SK-N-MC (cell line): ENCODE data around the gene NTNG1.
A peak's percentile ranks its signal among the peaks of the same experiment; 100 is the strongest.

Experiments used
- DNase-seq: peaks from one replicate; pipeline ENCODE4 v3.0.0-alpha.2; 2011; ENCODE audit warnings: low read depth, low spot score
- H3K27ac ChIP-seq: fragments of 200-600 bp; sonication (generic); 2 replicates; pipeline ENCODE4 v1.5.1; 2016; ENCODE audit warnings: mixed run types
- H3K36me3 ChIP-seq: fragments of 200-600 bp; sonication (generic); 2 replicates; pipeline ENCODE4 v1.6.1; 2017; ENCODE audit warnings: antibody characterized with exemption, low read length, mixed read lengths; ENCODE audit not compliant: insufficient read depth
- H3K4me3 ChIP-seq: fragments of 200-600 bp; sonication (generic); 2 replicates; pipeline ENCODE4 v1.5.1; 2016
- H3K9ac ChIP-seq: fragments of 200-600 bp; sonication (generic); 2 replicates; pipeline ENCODE4 v1.8.0; 2017; ENCODE audit warnings: mixed run types, mixed read lengths; ENCODE audit not compliant: insufficient read length
- H3K9me3 ChIP-seq: fragments of 200-600 bp; sonication (generic); 2 replicates; pipeline ENCODE4 v1.6.1; 2017; ENCODE audit warnings: low read depth, mild to moderate bottlenecking, antibody characterized with exemption, low read length, moderate library complexity, mixed read lengths
- EZH2 ChIP-seq: fragments of 200-600 bp; sonication (generic); IDR thresholded peaks from one replicate; pipeline ENCODE4 v1.6.1; 2017; ENCODE audit warnings: antibody characterized with exemption
- FOXP2 ChIP-seq: optimal IDR thresholded peaks from 2 replicates; pipeline ENCODE3; 2011; ENCODE audit warnings: mild to moderate bottlenecking, moderate library complexity; ENCODE audit not compliant: insufficient read depth; ENCODE audit errors: extremely low read length, control extremely low read depth
- POLR2AphosphoS5 ChIP-seq: IDR thresholded peaks from 2 replicates; pipeline ENCODE4 v1.6.1; 2012; ENCODE audit warnings: mild to moderate bottlenecking, low read depth, low read length, borderline replicate concordance

NTNG1 gene

DNA sequence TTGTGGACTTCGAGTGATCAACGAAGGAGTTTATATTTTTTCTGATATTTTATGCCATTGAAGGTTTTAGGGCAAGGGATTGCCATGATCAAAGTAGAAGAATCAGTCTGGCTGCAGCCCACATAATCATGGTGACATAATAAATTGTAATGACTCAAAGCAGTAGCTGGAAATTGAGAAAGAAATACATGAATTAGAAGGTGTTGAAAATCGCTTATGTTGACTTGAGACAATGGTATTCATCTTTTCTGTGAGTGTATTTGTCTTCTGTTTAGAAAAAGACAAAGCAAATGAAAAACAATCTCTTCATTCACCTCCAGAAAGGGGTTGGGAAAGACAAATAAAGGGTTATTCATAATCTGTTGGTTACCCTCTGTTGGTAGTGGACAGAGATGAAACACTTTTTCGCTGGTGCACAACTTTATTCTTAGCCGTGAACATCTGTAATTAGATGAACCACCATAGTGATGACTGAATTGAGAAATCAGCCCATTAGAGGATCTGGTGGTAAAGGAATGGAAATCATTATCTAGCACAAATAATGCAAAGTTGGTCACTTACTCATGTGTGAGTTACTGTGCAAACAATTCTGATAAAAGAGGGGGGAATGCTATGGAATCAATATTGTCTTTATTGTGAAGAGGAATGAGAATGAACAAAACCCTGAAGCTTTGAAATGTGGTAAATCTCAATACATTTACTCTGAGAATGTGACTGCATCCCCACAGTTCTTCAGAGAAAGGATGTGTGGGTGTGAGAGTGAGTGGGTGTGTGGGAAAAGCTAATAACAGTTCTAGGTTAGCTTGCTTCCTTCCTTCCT, 121.8 kb downstream of the NTNG1 start:
- Histone ChIP-seq H3K36me3 (peaks cover 22% of the 10 kb centered on the region), H3K4me3 (peak overlapping the region; percentile 52), H3K9me3 (peaks cover 7% of the 10 kb centered on the region; the same call in 1 of the 2 replicates), H3K9ac (peak overlapping the region; percentile 63), H3K27ac (peak overlapping the region; percentile 99)
- DNase-seq = peak; percentile 98
- TF ChIP-seq EZH2 = no peak
- TF ChIP-seq POLR2AphosphoS5 = peak; percentile 78; the same call in 1 of the 2 replicates
- TF ChIP-seq FOXP2 = peak; percentile 66

DNA sequence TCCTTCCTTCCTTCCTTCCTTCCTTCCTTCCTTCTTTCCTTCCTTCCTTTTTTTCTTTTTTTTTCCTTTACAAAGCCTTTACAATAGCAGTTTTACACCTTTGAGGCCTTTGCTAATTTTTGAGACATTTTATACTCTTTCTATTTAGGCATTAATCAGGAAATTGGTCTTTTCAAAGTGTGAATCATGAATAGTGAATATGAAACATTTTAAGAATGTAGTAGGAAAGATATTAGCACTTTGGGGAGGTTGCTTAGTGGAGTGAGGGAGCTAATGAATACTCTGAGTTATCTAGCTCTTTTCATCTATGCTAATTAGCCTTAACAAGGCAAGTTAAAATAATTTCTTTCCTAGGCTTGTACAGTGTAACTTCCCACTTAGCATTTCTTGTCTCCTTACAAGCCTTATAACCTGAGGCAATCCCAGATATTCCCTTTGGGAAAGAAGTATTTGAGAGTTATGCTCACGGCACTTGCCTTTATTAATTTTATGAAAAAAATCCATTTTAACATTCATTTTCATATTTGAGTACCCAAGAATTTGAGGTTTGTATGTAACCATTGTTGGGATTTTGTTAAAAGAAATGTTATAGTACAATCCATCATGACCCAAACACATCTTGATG, 122.6 kb downstream of the NTNG1 start:
- Histone ChIP-seq H3K4me3 (peak overlapping the region; percentile 67), H3K9ac (peak overlapping the region; percentile 54), H3K36me3 (peaks cover 22% of the 10 kb centered on the region), H3K9me3 (peaks cover 7% of the 10 kb centered on the region; the same call in 1 of the 2 replicates), H3K27ac (peak overlapping the region; percentile 99)
- peak; percentile 99 for DNase-seq
- 0 out of 2 replicates have a peak, but pooled peaks have one; percentile 30 for TF ChIP-seq POLR2AphosphoS5
- peak; percentile 18 for TF ChIP-seq FOXP2
- TF ChIP-seq EZH2 = no peak

DNA sequence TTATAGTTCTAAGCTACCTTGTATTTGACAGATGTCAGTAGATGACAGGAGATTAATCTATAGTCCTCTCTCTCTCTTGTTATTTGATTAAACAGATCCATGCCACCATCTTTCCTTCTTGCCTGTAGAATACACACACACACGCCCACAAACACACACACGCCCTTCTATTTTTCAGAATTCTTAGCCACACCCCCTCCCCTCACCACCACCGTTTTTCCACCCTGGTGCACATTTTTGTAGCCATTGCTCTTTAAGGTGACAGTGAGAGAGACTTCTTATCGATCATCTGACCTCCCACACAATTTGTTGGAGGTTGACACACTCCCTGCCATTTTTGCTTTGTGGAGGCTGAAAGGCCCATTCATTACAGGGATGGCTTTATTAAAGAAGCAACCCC, 123.2 kb downstream of the NTNG1 start:
- peak; percentile 32 for DNase-seq

DNA sequence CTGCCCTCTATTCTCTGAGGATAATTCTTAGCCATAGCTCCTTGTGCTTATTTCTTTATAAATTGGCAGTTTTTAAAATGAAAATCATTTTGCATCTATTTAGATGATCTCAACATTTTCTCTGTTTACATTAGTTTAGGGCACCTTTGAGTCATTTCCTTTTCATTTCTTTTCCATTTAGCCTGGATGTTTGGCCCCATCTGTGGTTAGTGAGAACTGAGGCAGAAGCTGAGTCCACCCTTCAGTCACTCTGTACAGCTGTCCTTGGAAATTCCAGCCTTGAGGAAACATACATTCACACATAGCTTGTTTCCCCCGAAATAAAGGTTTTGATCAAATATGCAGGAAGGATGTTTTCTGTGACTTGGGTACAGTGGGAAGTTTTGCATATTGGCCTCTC, 123.7 kb downstream of the NTNG1 start:
- peak overlapping the region; percentile 99 for H3K27ac ChIP-seq

More for the DNA sequence above, 123.2 kb downstream of the NTNG1 start:
- Histone ChIP-seq H3K4me3 (peak overlapping the region; percentile 67), H3K9me3 (peaks cover 7% of the 10 kb centered on the region; the same call in 1 of the 2 replicates), H3K27ac (peak overlapping the region; percentile 99), H3K9ac (peak overlapping the region; percentile 54), H3K36me3 (peaks cover 22% of the 10 kb centered on the region)
- TF ChIP-seq FOXP2 (no peak), EZH2 (no peak)

DNA sequence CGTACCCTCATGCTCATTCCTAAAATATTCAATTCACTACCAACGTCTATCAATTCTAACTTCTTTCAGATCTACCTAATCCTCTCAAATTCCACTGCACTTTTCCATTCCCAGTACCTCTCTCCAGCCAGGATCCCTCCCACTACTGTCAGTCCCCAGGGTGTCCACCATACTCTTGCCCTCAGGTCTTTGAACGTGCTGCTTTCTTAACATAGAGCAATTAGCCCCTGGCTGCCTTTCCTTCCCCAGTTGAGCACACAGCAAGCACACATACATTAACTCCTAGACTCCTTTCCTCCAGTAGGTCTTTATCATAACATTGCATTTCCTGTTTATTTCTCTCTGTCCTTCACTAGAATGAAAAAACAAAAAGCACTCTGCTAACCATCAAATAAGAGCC, 126.7 kb downstream of the NTNG1 start:
- H3K27ac ChIP-seq = peak overlapping the region; percentile 32; the same call in 1 of the 2 replicates
- H3K36me3 ChIP-seq = peaks cover 8% of the 10 kb centered on the region; the same call in 1 of the 2 replicates
- H3K9ac ChIP-seq = no peak overlapping the region
- DNase-seq = no peak
- no peaks in the 10 kb centered on the region; the same call in 1 of the 2 replicates for H3K9me3 ChIP-seq
- no peak overlapping the region for H3K4me3 ChIP-seq
- no peak for TF ChIP-seq EZH2

More for the DNA sequence above, 123.7 kb downstream of the NTNG1 start:
- Histone ChIP-seq H3K9ac (peak overlapping the region; percentile 54), H3K4me3 (peak overlapping the region; percentile 67), H3K36me3 (peaks cover 22% of the 10 kb centered on the region), H3K9me3 (peaks cover 7% of the 10 kb centered on the region; the same call in 1 of the 2 replicates)
- DNase-seq = no peak
- TF ChIP-seq FOXP2 (no peak), POLR2AphosphoS5 (no peak), EZH2 (no peak)

DNA sequence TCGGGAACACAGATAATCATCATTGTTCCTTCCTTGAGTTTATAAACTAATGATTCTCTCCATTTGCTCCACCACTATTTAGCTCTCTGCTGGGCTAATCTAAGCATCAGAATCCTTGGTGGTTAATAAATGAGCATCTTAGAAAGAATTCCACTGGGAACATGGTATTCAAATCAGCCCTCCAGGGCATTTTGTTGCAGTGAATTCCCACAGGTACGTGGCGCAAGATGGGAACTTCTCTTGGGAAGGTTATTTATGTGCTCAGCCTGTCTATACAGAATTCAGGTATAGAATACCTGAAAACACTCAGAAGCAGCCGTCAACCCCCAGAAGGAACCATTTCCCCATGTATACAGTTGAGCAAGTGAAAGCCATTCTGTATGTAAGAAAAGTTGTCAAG, 131.5 kb downstream of the NTNG1 start:
- Histone ChIP-seq H3K36me3 (0 out of 2 replicates have a peak, but pooled peaks cover 3% of the 10 kb centered on the region), H3K9ac (no peak overlapping the region), H3K4me3 (no peak overlapping the region), H3K27ac (no peak overlapping the region), H3K9me3 (no peaks in the 10 kb centered on the region; the same call in 1 of the 2 replicates)
- DNase-seq = no peak
- TF ChIP-seq POLR2AphosphoS5 = no peak
- TF ChIP-seq EZH2 = no peak

DNA sequence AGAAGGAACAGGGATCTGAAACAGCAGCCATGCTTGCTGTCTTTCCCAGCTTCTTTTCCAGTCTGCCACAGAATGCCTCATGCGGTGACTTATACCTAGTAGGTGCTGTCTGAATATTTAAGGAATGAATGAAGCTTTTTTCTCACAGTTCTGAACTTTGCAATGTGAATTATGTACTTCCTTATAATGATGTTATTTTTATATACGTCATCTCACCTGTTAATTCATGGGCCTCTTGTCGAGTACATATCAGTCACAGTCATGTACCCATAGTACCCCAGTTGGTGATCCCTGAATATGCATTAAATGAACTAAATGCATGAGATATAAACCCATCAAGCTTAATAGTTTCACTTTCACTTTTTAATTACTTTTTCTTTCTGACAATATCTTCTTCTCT, 132.7 kb downstream of the NTNG1 start:
- Histone ChIP-seq H3K9me3 (no peaks in the 10 kb centered on the region), H3K36me3 (0 out of 2 replicates have a peak, but pooled peaks cover 3% of the 10 kb centered on the region), H3K27ac (no peak overlapping the region), H3K9ac (no peak overlapping the region), H3K4me3 (no peak overlapping the region)
- TF ChIP-seq EZH2 (no peak), FOXP2 (no peak), POLR2AphosphoS5 (no peak)
- DNase-seq = no peak

DNA sequence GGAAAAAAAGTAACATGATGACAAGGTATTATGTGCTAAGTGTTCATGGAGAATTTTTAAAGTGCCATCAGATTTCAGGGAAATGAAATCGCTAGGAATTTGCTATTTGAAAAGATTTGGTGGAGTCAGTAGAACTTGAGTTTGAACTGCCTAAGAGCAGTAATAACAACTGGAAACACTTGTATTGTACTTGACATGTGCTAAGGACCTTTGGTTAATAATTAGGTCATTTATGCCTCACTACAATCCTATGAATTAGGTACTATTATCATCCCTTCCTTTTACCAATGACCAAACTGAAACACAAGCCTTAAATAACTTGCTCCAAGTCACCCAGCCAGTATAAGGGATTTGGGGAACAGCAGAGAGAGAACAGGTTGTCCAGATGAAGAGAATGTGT, 133.4 kb downstream of the NTNG1 start:
- no peak overlapping the region for H3K9ac ChIP-seq
- DNase-seq = no peak
- TF ChIP-seq EZH2 (no peak), POLR2AphosphoS5 (no peak), FOXP2 (no peak)

DNA sequence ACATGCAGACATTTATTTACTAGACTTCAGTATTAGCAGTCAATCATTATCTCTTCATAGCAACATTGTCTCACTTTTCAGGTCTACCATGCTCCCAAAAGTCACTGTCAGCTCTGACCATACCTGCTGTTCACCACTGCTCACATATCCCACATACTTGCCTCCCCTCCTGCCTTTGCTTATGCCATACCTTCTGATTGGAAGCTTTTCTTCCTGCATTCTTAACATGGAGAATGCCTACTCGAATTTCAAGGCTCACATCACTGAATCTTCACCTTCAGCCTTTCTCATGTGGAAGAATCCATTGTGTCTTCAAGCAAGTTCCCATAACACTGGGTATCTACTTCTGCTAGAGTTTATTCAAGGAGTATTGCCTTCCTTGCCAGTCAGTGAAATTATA, 135.4 kb downstream of the NTNG1 start:
- H3K9me3 ChIP-seq = no peaks in the 10 kb centered on the region
- no peak overlapping the region for H3K9ac ChIP-seq
- no peaks in the 10 kb centered on the region for H3K36me3 ChIP-seq
- TF ChIP-seq EZH2 (no peak), FOXP2 (no peak), POLR2AphosphoS5 (no peak)
- H3K27ac ChIP-seq = no peak overlapping the region
- no peak overlapping the region for H3K4me3 ChIP-seq
- DNase-seq = no peak

More for the DNA sequence above, 133.4 kb downstream of the NTNG1 start:
- Histone ChIP-seq H3K27ac (no peak overlapping the region), H3K36me3 (0 out of 2 replicates have a peak, but pooled peaks cover 3% of the 10 kb centered on the region), H3K9me3 (no peaks in the 10 kb centered on the region), H3K4me3 (no peak overlapping the region)
